ENCODE results near the gene WWTR1.

WWTR1 gene

GRCh38 chr3:149657926-149658743, at the start of gene WWTR1:
Gene WWTR1 (minus strand): TSS chr3:149658025. CDS start chr3:149657306, 719 bp downstream.
- no peak for DNase-seq (ENCODE audit: low read depth)

- no peak for DNase-seq (ENCODE audit: low read depth)
Measured at GRCh38 chr3:149706905-149707304, 49.1 kb upstream of the WWTR1 start.

DNA sequence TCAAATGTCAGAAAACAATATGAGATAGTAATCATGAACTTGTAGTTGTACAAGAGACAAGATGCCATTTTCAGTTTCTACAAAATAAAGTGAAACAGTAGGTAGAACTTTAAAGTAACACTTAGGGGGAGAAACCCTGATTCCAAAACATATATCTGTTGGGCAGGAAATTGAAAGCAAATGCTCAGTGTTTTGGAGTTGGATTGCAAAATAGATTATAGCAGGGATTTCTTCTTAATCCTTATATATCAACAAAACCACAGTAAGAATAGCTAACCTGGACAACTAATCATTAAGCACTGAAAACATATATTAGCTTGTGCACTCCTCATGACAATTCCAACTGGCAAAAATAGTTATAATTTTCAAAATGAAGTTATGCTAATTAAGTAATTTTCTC, 47.6 kb upstream of the WWTR1 start:
- DNase-seq (ENCODE audit: low read depth) = no peak

DNA sequence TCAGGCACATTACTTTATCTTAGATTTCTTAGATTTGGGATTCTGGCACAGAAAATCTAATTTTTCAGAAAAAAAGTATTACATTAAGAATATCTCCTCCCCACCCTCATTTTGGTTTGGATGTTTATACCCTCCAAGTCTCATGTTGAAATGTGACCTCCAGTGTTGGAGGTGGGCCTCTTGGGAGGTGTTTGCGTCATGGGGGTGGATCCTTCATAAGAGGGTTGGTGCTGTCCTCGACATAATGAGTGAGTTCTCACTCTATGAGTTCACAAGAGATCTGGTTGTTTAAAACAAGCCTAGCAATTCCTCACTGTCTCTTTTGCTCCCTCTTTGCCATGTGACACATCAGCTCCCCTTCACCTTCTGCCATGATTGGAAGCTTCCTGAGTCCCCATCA, 45.6 kb upstream of the WWTR1 start:
- no peak for DNase-seq (ENCODE audit: low read depth)

DNA sequence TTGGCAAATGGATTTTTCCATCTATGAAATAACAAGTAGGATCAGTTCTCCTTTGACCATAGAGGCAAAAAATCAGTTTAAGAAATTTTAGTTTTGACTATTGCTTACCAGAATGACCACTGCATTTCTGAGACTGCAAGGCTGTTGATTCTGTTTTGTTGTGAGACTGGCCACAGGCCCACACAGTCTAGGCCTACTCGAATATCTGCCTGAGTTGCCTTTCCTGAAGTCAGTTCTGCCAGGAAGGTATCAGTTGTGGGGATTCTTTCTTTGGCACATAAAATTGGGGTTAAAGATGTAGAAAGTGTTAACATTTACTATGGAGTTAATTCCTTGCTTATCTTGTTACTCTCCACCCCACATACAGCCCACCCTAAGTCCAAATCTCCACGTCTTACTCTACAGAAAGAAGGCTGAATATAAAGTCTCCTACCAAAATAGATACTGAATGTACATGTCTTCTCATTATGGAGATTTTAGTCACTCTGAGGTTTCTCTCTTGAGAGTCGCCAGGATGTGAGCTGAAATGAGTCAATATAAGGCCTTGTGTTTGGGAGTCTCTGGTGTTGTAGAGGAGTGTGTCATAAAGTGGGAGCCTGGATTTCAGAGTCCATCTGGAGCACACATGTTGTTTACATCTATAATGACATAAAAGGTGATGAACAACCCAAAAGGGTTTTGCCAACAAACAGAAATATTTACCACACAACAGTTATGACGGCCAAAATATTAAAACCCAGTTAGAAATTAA, 45.0 kb upstream of the WWTR1 start:
- no peak for DNase-seq (ENCODE audit: low read depth)

- DNase-seq (ENCODE audit: low read depth) = no peak
Measured at GRCh38 chr3:149701977-149702350, 44.1 kb upstream of the WWTR1 start.

- no peak for DNase-seq (ENCODE audit: low read depth)
Measured at GRCh38 chr3:149701206-149701976, 43.6 kb upstream of the WWTR1 start.

- no peak for DNase-seq (ENCODE audit: low read depth)
Measured at GRCh38 chr3:149688122-149688757, 30.4 kb upstream of the WWTR1 start.

- DNase-seq (ENCODE audit: low read depth) = no peak
Measured at GRCh38 chr3:149686996-149687395, 29.2 kb upstream of the WWTR1 start.

GRCh38 chr3:149678351-149678950, 20.6 kb upstream of the WWTR1 start:
- DNase-seq (ENCODE audit: low read depth) = no peak

DNA sequence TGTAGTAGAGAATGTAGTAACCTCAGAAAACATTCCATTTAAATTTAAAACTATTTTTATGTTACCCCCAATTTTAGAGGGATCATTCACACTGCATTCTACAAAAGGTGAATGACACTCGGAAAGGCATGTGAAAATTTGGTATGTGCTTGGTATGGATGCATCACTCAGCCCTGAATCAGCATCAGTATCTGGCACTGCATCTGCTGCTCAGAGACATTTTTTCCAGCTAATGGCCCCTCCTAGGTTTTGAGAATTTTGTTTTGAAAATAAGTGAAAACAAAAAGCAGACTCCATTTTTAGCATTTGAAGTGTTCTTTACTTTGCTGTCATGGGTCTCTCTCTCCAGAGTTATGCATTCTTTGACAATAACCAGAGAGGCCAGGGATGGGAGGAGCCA, 15.6 kb upstream of the WWTR1 start:
- no peak for DNase-seq (ENCODE audit: low read depth)

DNA sequence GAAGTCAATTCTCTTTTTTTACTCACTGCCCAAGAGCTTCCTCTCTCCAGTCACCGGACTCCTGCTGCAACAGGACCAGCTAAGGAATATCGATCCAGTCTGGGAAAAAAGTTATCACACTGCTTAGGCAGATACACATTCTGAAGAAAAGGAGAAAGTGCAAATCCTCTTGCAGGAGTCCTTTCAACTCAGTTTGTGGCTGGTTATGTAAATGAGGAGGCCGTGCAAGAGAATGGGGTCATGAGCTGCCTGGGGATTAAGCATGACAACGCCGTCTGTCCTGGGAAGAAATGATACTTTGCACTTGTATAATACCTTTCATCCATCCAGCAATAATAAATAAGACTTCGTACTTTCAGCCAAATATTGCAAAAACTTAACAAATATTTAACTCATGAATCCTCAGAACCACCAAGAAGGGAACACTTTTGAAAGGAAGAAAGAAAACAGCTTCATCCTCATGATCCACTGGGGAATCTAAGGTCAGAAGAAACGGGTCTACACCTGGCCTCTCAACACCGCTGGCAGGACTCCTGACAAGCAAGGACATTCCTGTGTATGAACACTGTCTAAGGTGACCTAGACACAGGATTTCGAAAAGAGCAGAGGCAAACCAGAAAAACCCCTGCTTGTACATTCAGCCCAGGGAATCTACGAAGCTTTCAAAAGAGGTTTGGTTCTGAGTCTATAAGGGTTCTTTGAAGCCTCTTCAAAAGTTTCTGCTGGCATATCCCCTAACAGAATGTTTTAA, 13.1 kb upstream of the WWTR1 start:
- DNase-seq (ENCODE audit: low read depth) = no peak

DNA sequence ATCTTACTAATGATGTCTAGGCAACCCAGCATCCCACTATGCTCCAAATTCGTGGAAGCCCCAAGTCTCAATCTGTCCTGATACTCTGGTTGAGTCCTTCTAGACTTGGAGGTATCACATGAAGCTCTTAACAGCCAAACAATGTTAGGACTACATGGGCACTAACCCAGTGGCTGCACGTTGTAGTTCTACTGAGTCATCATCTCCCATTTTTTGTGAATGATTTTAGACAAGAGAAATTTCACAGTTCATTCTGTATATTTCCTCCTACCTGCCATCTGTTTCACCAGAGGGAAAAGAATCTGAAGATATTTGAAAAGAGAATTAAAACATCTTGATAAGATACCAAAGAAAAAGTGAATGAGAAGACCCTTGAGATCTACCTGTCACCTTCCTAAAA, 9.8 kb upstream of the WWTR1 start:
- no peak for DNase-seq (ENCODE audit: low read depth)

DNA sequence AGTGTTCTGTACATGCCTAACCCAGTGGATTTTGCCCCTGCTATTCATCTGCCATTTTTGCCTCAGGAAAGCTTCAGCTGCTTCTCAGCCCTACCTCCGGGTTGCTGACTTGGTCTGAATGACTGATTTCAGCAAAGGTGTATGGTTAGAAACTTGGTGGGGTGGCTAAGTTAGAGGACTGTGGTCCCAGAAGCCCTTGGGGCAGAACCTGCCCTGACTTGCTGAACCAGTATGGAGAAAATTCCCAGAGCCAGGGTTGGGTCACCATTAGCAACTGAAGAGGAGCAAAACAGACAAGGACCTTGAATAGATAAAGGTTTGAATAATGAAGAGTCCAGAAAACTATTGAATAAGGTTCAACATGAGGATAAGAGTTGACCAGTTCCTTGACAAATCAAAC, 6.1 kb upstream of the WWTR1 start:
- no peak for DNase-seq (ENCODE audit: low read depth)

DNA sequence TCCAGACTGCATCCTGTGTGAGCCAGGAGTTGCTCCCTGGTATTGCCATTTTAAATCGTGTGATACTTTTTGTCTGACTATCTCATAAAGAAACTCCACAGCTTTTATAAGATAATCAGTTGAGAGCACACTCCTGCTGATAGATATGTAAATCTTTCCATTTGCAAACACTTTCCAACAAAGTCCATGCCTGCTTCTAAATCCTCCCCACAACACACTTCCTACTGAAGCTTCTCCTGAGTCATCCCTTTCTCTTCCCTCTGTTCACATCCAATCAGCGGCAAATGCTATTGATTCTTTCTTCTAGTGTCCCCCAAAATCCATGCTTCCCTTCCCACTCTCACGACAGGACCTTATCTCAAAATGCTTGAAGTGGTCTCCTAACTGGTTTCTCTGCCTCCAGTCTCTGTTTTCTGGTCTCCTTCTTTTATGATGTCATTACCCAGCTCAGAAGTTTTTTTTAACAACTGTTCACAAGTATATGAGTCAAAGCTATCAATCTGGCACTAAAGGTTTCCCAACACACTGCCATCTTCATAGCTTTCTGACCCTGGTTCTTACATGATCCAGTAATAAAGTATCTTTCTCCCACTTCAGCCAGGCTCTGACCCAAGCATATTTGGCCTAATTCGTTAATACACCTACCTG, 4.5 kb upstream of the WWTR1 start:
- no peak for DNase-seq (ENCODE audit: low read depth)

DNA sequence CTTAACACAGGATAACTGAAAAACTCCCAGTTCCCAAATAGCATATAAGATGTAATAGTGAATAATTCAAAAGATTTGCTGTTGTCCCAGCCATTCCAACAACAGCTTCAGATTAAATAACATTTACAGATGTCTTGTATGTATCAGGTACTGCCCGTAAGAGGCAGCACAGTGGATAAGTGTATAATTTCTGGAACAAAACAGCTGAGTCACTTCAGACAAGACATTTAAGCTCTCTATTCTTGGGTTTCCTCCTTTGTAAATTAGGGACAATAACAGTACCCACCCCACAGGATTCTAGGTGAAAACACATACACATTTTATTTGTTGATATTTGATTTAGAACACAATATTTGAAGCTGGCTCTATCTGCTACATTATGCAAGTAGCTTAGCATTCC, 2.6 kb upstream of the WWTR1 start:
- no peak for DNase-seq (ENCODE audit: low read depth)

- no peak for DNase-seq (ENCODE audit: low read depth)
Measured at GRCh38 chr3:149658744-149659497, 1.1 kb upstream of the WWTR1 start.

DNA sequence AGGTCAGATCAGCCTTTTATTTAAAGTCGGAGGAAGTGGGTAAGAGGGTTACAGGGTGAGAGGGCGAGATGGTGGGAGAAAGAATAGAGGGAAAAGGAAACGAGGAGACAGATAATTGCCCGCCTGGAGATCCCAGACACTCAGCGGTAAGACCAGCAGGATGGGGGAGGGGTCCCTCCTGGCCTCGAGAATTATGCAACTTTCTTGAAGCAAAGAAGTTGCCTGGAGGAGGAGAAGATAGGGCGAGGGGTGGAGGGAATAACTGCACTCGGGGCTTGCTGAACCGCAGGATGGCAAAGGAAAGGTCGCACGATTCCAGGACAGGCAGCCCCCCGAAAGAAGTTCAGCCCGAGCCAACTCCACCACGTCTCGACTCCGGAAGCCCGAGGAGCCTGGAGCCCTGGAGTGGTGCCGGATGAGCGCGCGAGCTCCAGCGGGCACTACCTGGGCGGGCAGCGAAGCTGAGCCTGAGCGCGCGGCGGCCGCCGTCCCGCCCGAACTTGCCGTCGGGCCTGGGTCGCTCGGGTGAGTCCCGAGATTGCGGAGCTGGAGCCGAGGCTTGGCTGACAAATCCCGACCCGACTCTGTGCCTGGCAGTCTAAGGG, 402 bp downstream of the WWTR1 start:
- no peak for DNase-seq (ENCODE audit: low read depth)

GRCh38 chr3:149655826-149656574, 1.8 kb downstream of the WWTR1 start:
- no peak for DNase-seq (ENCODE audit: low read depth)

Measured in stimulated activated CD8-positive, alpha-beta memory T cell treated with anti-CD3 and anti-CD28 coated beads, Interleukin-4, amount 100 ng/mL, for 24 hours (primary cell).